GM19043 (cell line): Measurements from ENCODE around the gene SAMD1.
A peak's percentile ranks its signal among the peaks of the same experiment; 100 is the strongest.

Source experiments
- ATAC-seq: cut with Tn5 transposase; IDR thresholded peaks from one replicate; pipeline ENCODE4 v1.9.1; 2021; ENCODE audit warnings: low read depth; ENCODE audit not compliant: unreplicated experiment

Gene SAMD1

GRCh38 chr19:14089662-14090508, 666 bp downstream of the SAMD1 start:
- ATAC-seq: no peak

- ATAC-seq: no peak
These were observed 1.2 kb downstream of the SAMD1 start for GRCh38 chr19:14089412-14089661.

DNA sequence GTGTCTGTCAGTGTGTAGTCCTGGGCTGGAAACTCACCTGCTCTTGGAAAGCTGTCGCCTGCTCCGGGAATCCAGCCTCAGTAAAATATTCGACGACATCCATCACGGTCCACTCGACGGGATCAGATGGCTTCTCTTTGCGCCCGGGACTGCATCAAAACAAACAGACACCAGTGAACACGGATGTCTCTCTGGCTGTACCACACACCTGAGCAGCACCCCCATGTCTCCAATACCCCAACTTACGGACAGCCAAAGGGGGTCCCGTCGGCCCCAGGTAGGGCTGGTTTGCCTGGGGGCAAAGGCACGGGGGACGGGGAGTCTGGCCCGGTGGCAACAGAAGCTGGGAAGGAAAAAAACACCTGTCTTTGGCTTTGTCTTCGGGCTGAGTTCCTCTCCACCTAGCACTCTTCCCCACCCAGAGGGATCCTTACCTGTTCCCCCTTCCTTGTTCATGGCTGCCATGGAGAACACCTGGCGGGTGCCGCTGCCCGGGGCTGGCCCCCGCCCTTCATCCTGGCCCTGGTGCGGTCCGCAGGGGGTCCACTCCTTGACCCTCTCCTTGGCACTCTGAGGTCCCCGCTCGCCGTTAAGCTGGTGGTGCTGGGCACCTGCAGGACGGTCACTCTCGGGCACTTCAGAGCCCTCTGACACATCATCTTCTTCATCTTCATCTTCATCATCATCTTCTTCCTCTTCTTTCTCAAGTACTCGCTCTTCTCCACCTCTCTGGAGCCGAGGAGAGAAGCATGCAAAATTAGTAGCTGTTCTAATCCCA, 1.7 kb downstream of the SAMD1 start:
- ATAC-seq: no peak

DNA sequence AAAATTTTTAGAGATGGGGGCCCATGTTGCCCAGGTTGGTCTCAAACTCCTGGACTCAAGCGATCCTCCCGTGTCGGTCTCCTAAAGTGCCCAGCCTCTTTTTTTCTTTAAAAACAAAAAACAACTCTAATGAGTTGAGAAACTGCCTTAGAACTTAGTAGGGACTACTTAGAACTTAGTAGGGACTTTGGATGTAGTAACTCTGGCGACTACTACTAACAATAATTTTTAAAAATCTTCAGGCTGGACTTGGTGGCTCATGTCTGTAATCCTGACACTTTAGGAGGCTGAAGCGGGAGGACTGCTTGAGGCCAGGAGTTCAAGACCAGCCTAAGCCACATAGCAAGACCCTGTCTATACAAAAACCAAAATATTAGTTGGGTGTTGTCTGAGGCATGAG, 4.5 kb downstream of the SAMD1 start:
- no peak for ATAC-seq

GRCh38 chr19:14085309-14085995, 5.1 kb downstream of the SAMD1 start, which contains the start of gene C19orf67:
C19orf67 (minus strand) TSS chr19:14085783; CDS start chr19:14085627, 156 bp downstream.
- no peak for ATAC-seq

- ATAC-seq: no peak
These were observed 7.9 kb downstream of the SAMD1 start for GRCh38 chr19:14082675-14082960.

DNA sequence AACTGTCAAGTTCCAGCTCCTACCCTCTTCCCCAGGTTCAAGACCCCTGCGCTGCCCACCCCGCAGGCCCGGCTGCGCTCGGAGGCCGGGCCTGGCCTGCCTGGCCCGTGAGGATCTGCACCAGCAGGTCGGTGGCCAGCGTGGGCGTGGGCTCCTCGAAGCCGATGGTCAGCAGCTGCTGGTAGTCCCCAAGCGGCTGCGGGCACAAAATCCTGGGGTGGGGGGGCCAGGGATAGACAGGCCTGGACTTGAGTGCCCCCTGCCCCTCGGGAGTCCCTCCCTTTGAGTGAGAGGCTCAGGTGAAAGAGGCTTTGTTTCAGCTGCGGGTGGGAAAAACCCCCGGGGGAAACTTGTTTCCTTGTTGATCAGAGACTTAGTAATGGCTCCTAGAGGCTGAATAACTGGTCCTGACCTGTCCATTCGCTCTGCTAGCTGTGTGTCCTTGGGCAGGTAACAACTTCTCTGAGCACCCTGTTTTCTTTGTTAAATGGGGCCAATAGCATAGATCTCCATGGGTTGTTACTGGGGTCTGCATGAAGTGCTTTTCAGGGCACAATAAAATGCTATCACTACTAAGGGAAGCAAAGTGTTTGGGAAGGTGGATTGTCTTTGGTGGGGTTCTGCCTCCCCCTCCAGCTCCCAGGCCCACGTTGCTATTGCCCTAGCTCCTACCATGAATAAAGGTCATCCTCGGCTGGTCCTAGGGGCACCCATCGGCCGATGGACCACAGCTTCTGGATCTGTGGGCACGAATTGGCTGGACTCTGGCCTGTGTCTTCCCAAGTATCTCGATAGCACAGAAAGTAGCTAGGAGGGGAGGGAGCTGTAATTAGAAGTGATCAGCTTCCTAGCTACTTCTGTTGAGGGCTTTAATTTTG, 8.5 kb downstream of the SAMD1 start:
- ATAC-seq: no peak

DNA sequence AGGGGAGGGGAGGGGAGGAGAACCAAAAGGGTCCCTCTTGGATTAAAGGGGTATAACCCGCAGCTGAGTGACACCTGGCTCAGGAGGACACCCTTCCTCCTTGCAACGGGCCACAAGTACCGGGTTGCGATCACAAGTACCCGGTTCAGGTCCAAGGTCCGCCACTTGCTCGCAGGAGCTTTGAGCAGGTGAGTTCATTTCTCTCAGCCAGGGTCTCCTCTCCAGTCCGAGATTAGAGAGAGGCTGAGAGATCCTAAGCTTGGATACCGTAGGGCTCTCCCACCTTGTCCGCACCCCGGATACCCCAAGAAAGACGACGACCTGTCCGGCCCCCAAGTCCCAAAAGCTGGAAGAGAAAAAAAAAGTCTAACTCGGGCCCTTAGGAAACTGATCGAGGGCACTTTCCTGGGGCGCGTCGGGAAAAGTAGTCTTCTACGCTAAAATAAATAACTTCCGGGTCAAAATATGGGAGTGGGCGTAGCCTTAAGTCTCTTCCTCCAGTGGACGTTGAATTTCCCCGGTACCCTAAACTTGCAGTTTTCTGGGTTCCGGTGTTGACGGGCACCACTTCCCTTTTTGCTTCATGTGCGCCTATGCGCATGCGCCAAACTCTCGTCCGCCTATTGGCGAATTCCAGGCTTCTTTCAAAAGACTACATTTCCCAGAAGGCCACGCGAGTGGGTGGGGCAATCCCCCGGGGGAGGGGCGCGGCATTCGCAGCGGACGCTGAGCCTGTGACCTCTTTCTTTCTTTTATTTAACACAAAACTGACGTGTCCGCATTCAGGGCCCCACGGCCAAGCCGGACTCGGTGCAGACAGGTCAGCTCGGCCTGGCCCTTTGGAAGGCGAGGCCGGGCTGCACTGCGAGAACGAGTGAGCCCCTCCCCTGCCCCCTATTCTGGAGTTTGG, 9.4 kb downstream of the SAMD1 start:
- peak; percentile 73 for ATAC-seq

- ATAC-seq: no peak
These were observed 12.1 kb downstream of the SAMD1 start for GRCh38 chr19:14078411-14078810.

GRCh38 chr19:14073925-14074838, 16.4 kb downstream of the SAMD1 start:
- no peak for ATAC-seq

GRCh38 chr19:14073261-14073924, 17.2 kb downstream of the SAMD1 start:
- no peak for ATAC-seq

GRCh38 chr19:14072535-14073260, 17.9 kb downstream of the SAMD1 start, which contains the start of gene MISP3:
MISP3 (plus strand) TSS chr19:14072786; CDS start chr19:14073310, 524 bp downstream.
- no peak for ATAC-seq

DNA sequence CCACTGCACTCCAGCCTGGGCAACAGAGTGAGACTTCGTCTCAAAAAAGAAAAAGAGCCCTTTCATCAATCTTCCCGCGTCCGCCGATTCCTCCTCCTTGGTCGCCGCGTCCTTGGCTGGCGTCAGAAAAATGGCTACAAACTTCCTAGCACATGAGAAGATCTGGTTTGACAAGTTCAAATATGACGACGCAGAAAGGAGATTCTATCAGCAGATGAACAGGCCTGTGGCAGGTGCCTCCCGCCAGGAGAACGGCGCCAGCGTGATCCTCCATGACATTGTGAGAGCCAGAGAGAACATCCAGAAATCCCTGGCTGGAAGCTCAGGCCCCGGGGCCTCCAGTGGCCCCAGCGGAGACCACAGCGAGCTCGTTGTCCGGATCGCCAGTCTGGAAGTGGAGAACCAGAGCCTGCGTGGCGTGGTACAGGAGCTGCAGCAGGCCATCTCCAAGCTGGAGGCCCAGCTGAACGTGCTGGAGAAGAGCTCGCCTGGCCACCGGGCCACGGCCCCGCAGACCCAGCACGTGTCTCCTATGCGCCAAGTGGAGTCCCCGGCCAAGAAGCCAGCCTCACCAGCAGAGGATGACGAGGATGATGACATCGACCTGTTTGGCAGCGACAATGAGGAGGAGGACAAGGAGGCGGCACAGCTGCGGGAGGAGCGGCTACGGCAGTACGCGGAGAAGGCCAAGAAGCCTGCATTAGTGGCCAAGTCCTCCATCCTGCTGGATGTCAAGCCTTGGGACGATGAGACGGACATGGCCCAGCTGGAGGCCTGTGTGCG, 20.1 kb downstream of the SAMD1 start:
- no peak for ATAC-seq

DNA sequence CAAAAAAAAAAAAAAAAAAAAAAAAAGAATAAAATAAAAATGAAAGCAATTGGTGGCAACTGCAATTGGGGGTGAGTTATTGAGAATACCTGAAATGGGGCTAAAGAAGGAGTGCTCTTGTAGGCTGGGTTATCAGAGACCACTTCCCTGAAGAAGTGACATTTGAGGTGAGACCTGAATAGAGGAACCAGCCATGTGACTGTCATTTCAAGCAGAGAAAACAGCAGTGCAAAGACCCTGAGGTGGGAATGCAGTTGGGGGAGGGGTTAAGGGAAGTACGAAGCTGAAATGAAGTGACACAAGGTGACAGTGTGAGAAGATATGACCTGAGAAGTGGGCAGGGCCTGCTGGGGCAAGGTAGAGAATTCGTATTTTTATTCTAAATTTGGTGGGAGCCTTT, 24.4 kb downstream of the SAMD1 start:
- no peak for ATAC-seq

DNA sequence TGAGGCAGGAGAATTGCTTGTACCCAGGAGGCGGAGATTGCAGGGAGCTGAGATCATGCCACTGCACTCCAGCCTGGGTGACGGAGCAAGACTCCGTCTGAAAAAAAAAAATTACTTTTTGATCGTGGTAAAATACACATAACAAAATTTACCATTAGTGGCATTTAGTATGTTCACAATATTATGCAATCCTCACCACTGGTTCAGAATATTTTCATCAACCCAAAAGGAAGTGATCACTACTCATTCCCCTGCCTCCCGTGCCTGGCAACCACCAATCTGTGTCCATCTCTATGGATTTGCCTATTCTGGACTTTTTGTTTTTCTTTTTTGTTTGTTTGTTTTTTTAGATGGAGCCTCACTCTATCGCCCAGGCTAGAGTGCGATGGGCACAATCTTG, 27.4 kb downstream of the SAMD1 start:
- no peak for ATAC-seq

DNA sequence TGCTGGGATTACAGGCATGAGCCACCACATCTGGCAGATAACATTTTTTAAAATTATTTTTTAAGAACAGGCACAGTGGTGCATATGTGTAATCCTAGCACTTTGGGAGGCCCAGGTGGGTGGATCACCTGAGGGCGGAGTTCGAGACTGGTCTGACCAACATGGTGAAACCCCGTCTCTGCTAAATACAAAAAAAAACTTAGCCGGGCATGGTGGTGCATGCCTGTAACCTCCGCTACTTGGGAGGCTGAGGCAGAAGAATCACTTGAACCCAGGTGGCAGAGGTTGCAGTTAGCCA, 28.0 kb downstream of the SAMD1 start:
- no peak for ATAC-seq
